Epithelial cell of esophagus (primary cell): Measurements from ENCODE around the gene TNFAIP8L2.

ENCODE experiments used
- DNase-seq: peaks from one replicate; pipeline ENCODE4 v3.0.0; 2010; ENCODE audit warnings: low read depth
- H3K4me3 ChIP-seq: 2 replicates; pipeline ENCODE4 v1.5.1; 2011; ENCODE audit warnings: mild to moderate bottlenecking, low read length, control low read depth
- CTCF ChIP-seq: IDR thresholded peaks from 2 replicates; pipeline ENCODE4 v1.5.1; 2011; ENCODE audit warnings: low read depth, mild to moderate bottlenecking, low read length, control low read depth, inconsistent platforms; ENCODE audit not compliant: insufficient read depth; ENCODE audit errors: missing control alignments

Gene TNFAIP8L2

GRCh38 chr1:151131701-151132334, 24.6 kb upstream of the TNFAIP8L2 start:
- peak; percentile 20 for DNase-seq
- H3K4me3 ChIP-seq, result peak overlapping the region; percentile 49

GRCh38 chr1:151132335-151133017, 24.0 kb upstream of the TNFAIP8L2 start:
- no peak for DNase-seq
- H3K4me3 ChIP-seq, result no peak overlapping the region
- no peak for TF ChIP-seq CTCF

More at GRCh38 chr1:151131701-151132334, 24.6 kb upstream of the TNFAIP8L2 start:
- TF ChIP-seq CTCF, result no peak

GRCh38 chr1:151133018-151133806, 23.2 kb upstream of the TNFAIP8L2 start:
- TF ChIP-seq CTCF, result no peak
- no peak overlapping the region for H3K4me3 ChIP-seq
- no peak for DNase-seq

- DNase-seq, result no peak
- no peak overlapping the region for H3K4me3 ChIP-seq
- TF ChIP-seq CTCF, result no peak
Observed at GRCh38 chr1:151134396-151134795, 22.1 kb upstream of the TNFAIP8L2 start.

- no peak for TF ChIP-seq CTCF
- no peak for DNase-seq
- H3K4me3 ChIP-seq, result no peak overlapping the region
Observed at GRCh38 chr1:151134991-151135390, 21.5 kb upstream of the TNFAIP8L2 start.

- H3K4me3 ChIP-seq, result no peak overlapping the region
- DNase-seq, result no peak
- no peak for TF ChIP-seq CTCF
Observed at GRCh38 chr1:151135433-151136385, 20.7 kb upstream of the TNFAIP8L2 start.
